A549 (cell line): ENCODE measurements around the gene SGSM2. TPM values are rescaled to one million over a fixed set of nuclear protein-coding genes. Genes with fewer than 3 reads are reported as not detected.

Experiments used
- ATAC-seq, 2 experiments: fragments of 200-7000 bp in 1 of 2; fragments of >200 bp in 1 of 2; cut with Nextera tagmentation in 1 of 2; cut with Tn5 transposase in 1 of 2; 3 replicates each; pipeline versions ENCODE4 v1.8.0 to v1.9.1; 2018 to 2020; ENCODE audit warnings: mild to moderate bottlenecking in 1 of 2, moderate library complexity in 1 of 2
- CTCF ChIA-PET: fragments of 300-600 bp; sonication (Branson Sonifier 250); formaldehyde crosslinking; extraction: SDS; loops from one replicate; lab custom pipeline; 2021; ENCODE audit warnings: antibody characterized with exemption, inconsistent platforms; lab: Yijun Ruan, JAX
- POLR2A ChIA-PET: fragments of 350-600 bp; formaldehyde crosslinking; extraction: SDS; loops from one replicate; lab custom pipeline; 2021; ENCODE audit warnings: antibody characterized with exemption, inconsistent platforms; lab: Yijun Ruan, JAX
- DNase-seq, 2 experiments: peaks; one replicate each; pipeline versions ENCODE4 v3.0.0 to v3.0.0-alpha.2; 2011 to 2016; ENCODE audit warnings: low read depth in 1 of 2, low spot score in 1 of 2
- FAIRE-seq: peaks from 2 replicates; lab custom pipeline; 2011; peaks lifted over from hg19 to GRCh38; lab: Jason Lieb, UNC
- H3K27ac ChIP-seq, 2 experiments: fragments of >200 bp; sonication (Bioruptor Twin); formaldehyde crosslinking; 3 replicates each; pipeline ENCODE4 v1.5.1; 2016 to 2017
- H3K4me1 ChIP-seq: fragments of >200 bp; sonication (Bioruptor Twin); formaldehyde crosslinking; 3 replicates; pipeline ENCODE4 v1.6.1; 2016
- H3K4me2 ChIP-seq: fragments of >200 bp; sonication (Bioruptor Twin); formaldehyde crosslinking; 3 replicates; pipeline ENCODE4 v1.6.1; 2016
- H3K4me3 ChIP-seq: fragments of >200 bp; sonication (Bioruptor Twin); formaldehyde crosslinking; 3 replicates; pipeline ENCODE4 v1.5.1; 2016
- H3K9me3 ChIP-seq: fragments of >200 bp; sonication (Bioruptor Twin); formaldehyde crosslinking; 3 replicates; pipeline ENCODE4 v1.6.1; 2016
- ATOH8 ChIP-seq: fragments of 250-450 bp; sonication (Bioruptor Pico); IDR thresholded peaks from 2 replicates; pipeline ENCODE4 v1.5.0; 2020; ENCODE audit warnings: low read depth, mild to moderate bottlenecking, moderate library complexity
- CBX2 ChIP-seq: fragments of 200-600 bp; sonication (generic); IDR thresholded peaks from 2 replicates; pipeline ENCODE4 v1.6.1; 2016; ENCODE audit warnings: low read depth, mild to moderate bottlenecking, borderline replicate concordance
- CBX8 ChIP-seq: fragments of 200-600 bp; sonication (generic); IDR thresholded peaks from 2 replicates; pipeline ENCODE4 v1.6.1; 2016
- CHD4 ChIP-seq: fragments of 200-600 bp; sonication (generic); IDR thresholded peaks from 2 replicates; pipeline ENCODE4 v1.6.1; 2016; ENCODE audit warnings: antibody characterized with exemption, mild to moderate bottlenecking, borderline replicate concordance
- E2F6 ChIP-seq: IDR thresholded peaks from 2 replicates; pipeline ENCODE4 v1.6.1; 2012; ENCODE audit warnings: low read depth, borderline replicate concordance
- EHMT2 ChIP-seq: fragments of 200-600 bp; sonication (generic); IDR thresholded peaks from 2 replicates; pipeline ENCODE4 v1.6.1; 2016; ENCODE audit warnings: antibody characterized with exemption, low read depth, mild to moderate bottlenecking, moderate library complexity
- EP300 ChIP-seq, 2 experiments: fragments of >200 bp; sonication (Bioruptor Twin); formaldehyde crosslinking; IDR thresholded peaks; 2 replicates in 1 of 2; 3 replicates in 1 of 2; pipeline ENCODE4 v1.6.1; 2016 to 2017
- ESRRA ChIP-seq: fragments of 150-350 bp; IDR thresholded peaks from 2 replicates; pipeline ENCODE4 v1.6.1; 2014; ENCODE audit warnings: mild to moderate bottlenecking, low read length, borderline replicate concordance
- FOSB ChIP-seq: fragments of 250-450 bp; sonication (Bioruptor Pico); IDR thresholded peaks from 2 replicates; pipeline ENCODE4 v1.5.0; 2020; ENCODE audit warnings: mild to moderate bottlenecking, moderate library complexity
- FOSL2 ChIP-seq, 2 experiments: fragments of 450-650 bp in 1 of 2; fragments of >200 bp in 1 of 2; sonication (Bioruptor Twin) in 1 of 2; formaldehyde crosslinking; IDR thresholded peaks; 2 replicates each; pipeline versions ENCODE4 v1.5.0 to v1.6.1; 2016 to 2020; ENCODE audit warnings: mild to moderate bottlenecking in 1 of 2, moderate library complexity in 1 of 2
- FOXS1 ChIP-seq: fragments of 250-450 bp; sonication (Bioruptor Pico); IDR thresholded peaks from 2 replicates; pipeline ENCODE4 v1.5.0; 2020; ENCODE audit warnings: mild to moderate bottlenecking, moderate library complexity
- GATA3 ChIP-seq: IDR thresholded peaks from 2 replicates; pipeline ENCODE4 v1.6.1; 2012; ENCODE audit warnings: borderline replicate concordance
- HES2 ChIP-seq: fragments of >200 bp; sonication (Bioruptor Twin); formaldehyde crosslinking; IDR thresholded peaks from 2 replicates; pipeline ENCODE4 v1.6.1; 2016
- HOXA7 ChIP-seq: fragments of 250-450 bp; sonication (Bioruptor Pico); IDR thresholded peaks from 2 replicates; pipeline ENCODE4 v1.5.0; 2020; ENCODE audit warnings: mild to moderate bottlenecking, moderate library complexity
- HOXB5 ChIP-seq: fragments of 250-450 bp; sonication (Bioruptor Pico); IDR thresholded peaks from 2 replicates; pipeline ENCODE4 v1.5.0; 2020; ENCODE audit warnings: mild to moderate bottlenecking, moderate library complexity
- MAZ ChIP-seq: fragments of 150-350 bp; IDR thresholded peaks from 2 replicates; pipeline ENCODE4 v1.6.1; 2014; ENCODE audit warnings: antibody characterized with exemption, low read depth, low read length, borderline replicate concordance
- MYC ChIP-seq: IDR thresholded peaks from 2 replicates; pipeline ENCODE4 v1.6.1; 2012; ENCODE audit warnings: mild to moderate bottlenecking, inconsistent platforms, low read length, improper control_type of control experiment, borderline replicate concordance
- NFE2L2 ChIP-seq: fragments of 150-350 bp; conservative IDR thresholded peaks from 2 replicates; pipeline ENCODE4 v1.6.1; 2014; ENCODE audit warnings: low read length
- PBX3 ChIP-seq: IDR thresholded peaks from 2 replicates; pipeline ENCODE4 v1.6.1; 2012
- POLR2AphosphoS2 ChIP-seq: conservative IDR thresholded peaks from 2 replicates; pipeline ENCODE4 v1.6.1; 2012; ENCODE audit warnings: low read length, improper control_type of control experiment, inconsistent platforms
- RAD21 ChIP-seq, 2 experiments: fragments of >200 bp in 1 of 2; sonication (Bioruptor Twin) in 1 of 2; formaldehyde crosslinking in 1 of 2; IDR thresholded peaks in 1 of 2; conservative IDR thresholded peaks in 1 of 2; 2 replicates in 1 of 2; 3 replicates in 1 of 2; pipeline ENCODE4 v1.6.1; 2012 to 2018; ENCODE audit warnings: inconsistent platforms in 1 of 2
- RARB ChIP-seq: fragments of 250-450 bp; sonication (Bioruptor Pico); IDR thresholded peaks from 2 replicates; pipeline ENCODE4 v1.8.0; 2021; ENCODE audit warnings: mild to moderate bottlenecking, moderate library complexity
- RCOR1 ChIP-seq: fragments of 150-350 bp; IDR thresholded peaks from 2 replicates; pipeline ENCODE4 v1.6.1; 2014; ENCODE audit warnings: antibody characterized with exemption, low read length, low read depth
- SMC3 ChIP-seq: fragments of >200 bp; sonication (Bioruptor Twin); formaldehyde crosslinking; IDR thresholded peaks from 3 replicates; pipeline ENCODE4 v1.6.1; 2018; ENCODE audit warnings: inconsistent platforms
- SREBF2 ChIP-seq: fragments of 450-650 bp; IDR thresholded peaks from 2 replicates; pipeline ENCODE4 v1.6.1; 2014; ENCODE audit warnings: mild to moderate bottlenecking, moderate library complexity
- USF2 ChIP-seq: fragments of 450-650 bp; IDR thresholded peaks from 2 replicates; pipeline ENCODE4 v1.6.1; 2014; ENCODE audit warnings: antibody characterized with exemption
- ZC3H11A ChIP-seq: fragments of 450-650 bp; IDR thresholded peaks from 2 replicates; pipeline ENCODE4 v1.6.1; 2014; ENCODE audit warnings: antibody characterized with exemption, mild to moderate bottlenecking
- ZFP36 ChIP-seq: fragments of 450-650 bp; IDR thresholded peaks from 2 replicates; pipeline ENCODE4 v1.6.1; 2014; ENCODE audit warnings: borderline replicate concordance; ENCODE audit not compliant: partially characterized antibody
- WGBS: methylation state at CpG from one replicate; pipeline ENCODE4 v1.1.6; 2017; ENCODE audit errors: missing lambda C conversion rate; 5-methylcytosine and 5-hydroxymethylcytosine counted together
- polyA plus RNA-seq, 4 experiments: library from polyadenylated mRNA; depleted of rRNA in 3 of 4; stranded (reverse); fragments of >200 nt; fragmentation: RNase III in 1 of 4; extraction: RNeasy Plus Mini Kit Qiagen cat#74134 plus additional on column Dnase treatment in 1 of 4; gene quantifications; 2 replicates in 3 of 4; 3 replicates in 1 of 4; pipeline ENCODE4 v1.2.3, GENCODE V29; 2011 to 2017

Gene SGSM2
- polyA plus RNA-seq, 2 of the 4 experiments (the other 2 are of a cell fraction) = 24.9 to 53.3 TPM

GRCh38 chr17:2338315-2338657 is 985 bp downstream of the SGSM2 start:
- CTCF ChIA-PET = interaction anchor here (1.2 to 8.1 kb wide), 7 partner anchors 9 to 283 kb away, joined by 3 to 79 read pairs (median 11); partner anchors contain the start of gene HIC1
- no peak for DNase-seq

GRCh38 chr17:2343421-2343820 is 6.1 kb downstream of the SGSM2 start:
- H3K27ac ChIP-seq = no peak overlapping the region
- POLR2A ChIA-PET = no interaction called here
- no peak overlapping the region for H3K4me3 ChIP-seq
- WGBS = 59% methylated on average over 5 of the region's 5 CpGs
- no peak overlapping the region for H3K4me2 ChIP-seq
- FAIRE-seq = no peak
- DNase-seq = no peak
- no peak for ATAC-seq
- H3K4me1 ChIP-seq = peaks cover 15% of the 10 kb centered on the region
- TF ChIP-seq RCOR1 (no peak), ESRRA (no peak), SREBF2 (no peak), E2F6 (no peak), ZFP36 (no peak), RAD21 (conservative IDR thresholded peaks at IDR 0.05 in 1 of 2, IDR thresholded peaks at IDR 0.05 in 1 of 2) (no peak), FOXS1 (CRISPR knock-in tag) (no peak), MYC (no peak), CBX8 (no peak), HOXB5 (no peak), CBX2 (no peak), SMC3 (no peak)
- CTCF ChIA-PET = interaction anchor here (4.6 to 13.0 kb wide), 2 partner anchors 10 to 22 kb away, joined by 30 to 216 read pairs; no protein-coding TSS in a partner anchor
- no peaks in the 10 kb centered on the region for H3K9me3 ChIP-seq

More at GRCh38 chr17:2338315-2338657, 985 bp downstream of the SGSM2 start:
- H3K9me3 ChIP-seq = no peaks in the 10 kb centered on the region
- H3K4me2 ChIP-seq = peak overlapping the region; percentile 100
- H3K4me3 ChIP-seq = peak overlapping the region; percentile 99
- FAIRE-seq = no peak
- POLR2A ChIA-PET = interaction anchor here (0.6 to 3.2 kb wide), 6 partner anchors 8 to 76 kb away, joined by 3 to 37 read pairs (median 8); partner anchors contain the start of genes SMG6 and SRR
- TF ChIP-seq EHMT2 = no peak
- no peak for TF ChIP-seq FOSL2 (IDR thresholded peaks at IDR 0.05)
- peak; percentile 53 for TF ChIP-seq FOSL2 (CRISPR knock-in tag; IDR thresholded peaks at IDR 0.05)
- TF ChIP-seq GATA3 = no peak
- no peak for TF ChIP-seq ESRRA
- no peak for TF ChIP-seq PBX3
- TF ChIP-seq FOSB (CRISPR knock-in tag) = no peak
- ATAC-seq = no peak
- WGBS = 24% methylated on average over 5 of the region's 5 CpGs
- peak overlapping the region; percentile 94 to 99 for H3K27ac ChIP-seq
- peaks cover 20% of the 10 kb centered on the region for H3K4me1 ChIP-seq

GRCh38 chr17:2344528-2344927 is 7.2 kb downstream of the SGSM2 start:
- H3K27ac ChIP-seq = no peak overlapping the region
- FAIRE-seq = no peak
- WGBS = 92% methylated on average over 10 of the region's 10 CpGs
- H3K4me3 ChIP-seq = no peak overlapping the region
- ChIA-PET CTCF (interaction anchor here (4.6 to 13.0 kb wide), 2 partner anchors 8 to 21 kb away, joined by 30 to 216 read pairs; no protein-coding TSS in a partner anchor), POLR2A (no interaction called here)
- no peak for DNase-seq
- H3K4me1 ChIP-seq = peaks cover 14% of the 10 kb centered on the region
- no peak for ATAC-seq
- H3K9me3 ChIP-seq = no peaks in the 10 kb centered on the region
- H3K4me2 ChIP-seq = no peak overlapping the region
- TF ChIP-seq CBX8 (no peak), ATOH8 (CRISPR knock-in tag) (no peak), GATA3 (no peak), NFE2L2 (no peak), MAZ (no peak), RARB (no peak), RAD21 (conservative IDR thresholded peaks at IDR 0.05 in 1 of 2, IDR thresholded peaks at IDR 0.05 in 1 of 2) (no peak), USF2 (no peak), ZC3H11A (no peak), FOXS1 (CRISPR knock-in tag) (no peak), SREBF2 (no peak), EP300 (IDR thresholded peaks at IDR 0.05) (no peak), HES2 (no peak), CHD4 (no peak), HOXA7 (no peak), POLR2AphosphoS2 (no peak), FOSL2 (IDR thresholded peaks at IDR 0.05) (no peak), FOSL2 (CRISPR knock-in tag; IDR thresholded peaks at IDR 0.05) (no peak), RCOR1 (no peak)
